K562 (cell line): ENCODE measurements around the gene DCST1. TPM values are rescaled to one million over a fixed set of nuclear protein-coding genes. Genes with fewer than 3 reads are reported as not detected.

Experiments used
- ATAC-seq: fragments of 200-7000 bp; cut with Tn5 transposase; 3 replicates; pipeline ENCODE4 v1.9.1; 2020; ENCODE audit warnings: moderate library complexity
- BruUV-seq: library from RNA; stranded (reverse); fragments of 400-500 nt; replicated peaks from 2 replicates; lab custom pipeline; 2021; lab: Mats Ljungman, UMichigan
- CTCF ChIA-PET: fragments of 300-600 bp; formaldehyde crosslinking; extraction: SDS; loops from one replicate; lab custom pipeline; 2021; ENCODE audit warnings: low intra/inter-chr PET ratio; lab: Yijun Ruan, JAX
- POLR2A ChIA-PET: fragments of 300-600, 350-650 bp; sonication (Branson Sonifier 250); formaldehyde crosslinking; extraction: SDS; loops from one replicate; lab custom pipeline; 2021; ENCODE audit warnings: antibody characterized with exemption, inconsistent platforms; lab: Yijun Ruan, JAX
- DNase-seq, 4 experiments: peaks; one replicate each; pipeline versions ENCODE4 v3.0.0 to v3.0.0-alpha.2; 2011 to 2018; ENCODE audit warnings: low spot score in 3 of 4, mixed read lengths in 3 of 4; ENCODE audit errors: extremely low read depth in 1 of 4
- FAIRE-seq: peaks from 2 replicates; lab custom pipeline; 2011; peaks lifted over from hg19 to GRCh38; lab: Jason Lieb, UNC
- H2AFZ ChIP-seq: 2 replicates; pipeline ENCODE4 v1.6.0; 2011; ENCODE audit warnings: low read depth, low read length, control low read depth, inconsistent platforms
- H3K27ac ChIP-seq: fragments of 200-600 bp; 3 replicates; pipeline ENCODE4 v1.8.0; 2011; ENCODE audit warnings: low read depth, mild to moderate bottlenecking, control low read depth, inconsistent platforms, low read length, moderate library complexity, mixed read lengths; ENCODE audit errors: extremely low read depth
- H3K27me3 ChIP-seq, 2 experiments: fragments of 300-600 bp in 1 of 2; 2 replicates in 1 of 2; 3 replicates in 1 of 2; pipeline versions ENCODE4 v1.6.0 to v1.8.0; 2011; ENCODE audit warnings: inconsistent platforms in 2 of 2, low read length in 2 of 2, mild to moderate bottlenecking in 1 of 2, mixed read lengths in 1 of 2, moderate library complexity in 1 of 2; ENCODE audit not compliant: control insufficient read depth in 2 of 2, insufficient read depth in 2 of 2
- H3K36me3 ChIP-seq: fragments of 300-600 bp; 3 replicates; pipeline ENCODE4 v1.8.0; 2011; ENCODE audit warnings: mild to moderate bottlenecking, low read length, inconsistent platforms; ENCODE audit not compliant: control insufficient read depth, insufficient read depth
- H3K4me1 ChIP-seq, 2 experiments: fragments of 200-600 bp in 1 of 2; replicated peaks in 1 of 2; 2 replicates in 1 of 2; 3 replicates in 1 of 2; pipeline versions ENCODE4 v1.5.1 to v1.8.0; 2011; ENCODE audit warnings: inconsistent platforms in 2 of 2, low read length in 2 of 2, mild to moderate bottlenecking in 1 of 2, mixed read lengths in 1 of 2, moderate library complexity in 1 of 2; ENCODE audit not compliant: control insufficient read depth in 2 of 2, insufficient read depth in 2 of 2
- H3K4me2 ChIP-seq: 2 replicates; pipeline ENCODE4 v1.6.1; 2011; ENCODE audit warnings: low read length, control low read depth, inconsistent platforms, mixed read lengths; ENCODE audit not compliant: insufficient read depth
- H3K4me3 ChIP-seq: fragments of 200-600 bp; sonication (generic), shearing (Covaris generic); 2 replicates; pipeline ENCODE4 v1.5.1; 2016; ENCODE audit warnings: control low read depth, inconsistent platforms
- H3K79me2 ChIP-seq: fragments of 200-600 bp; 3 replicates; pipeline ENCODE4 v1.8.0; 2011; ENCODE audit warnings: low read length, inconsistent platforms; ENCODE audit not compliant: control insufficient read depth, insufficient read depth
- H3K9ac ChIP-seq, 2 experiments: 2 replicates each; pipeline versions ENCODE4 v1.6.0 to v1.6.1; 2011; ENCODE audit warnings: low read depth in 2 of 2, low read length in 2 of 2, control low read depth in 1 of 2, inconsistent platforms in 1 of 2, mild to moderate bottlenecking in 1 of 2, mixed read lengths in 1 of 2; ENCODE audit not compliant: insufficient read depth in 1 of 2
- H3K9me1 ChIP-seq: one replicate; pipeline ENCODE4 v1.6.0; 2011; ENCODE audit warnings: inconsistent platforms, mild to moderate bottlenecking, low read length, moderate library complexity; ENCODE audit not compliant: control insufficient read depth, insufficient read depth
- H3K9me3 ChIP-seq: replicated peaks from 2 replicates; pipeline ENCODE4 v1.5.1; 2011; ENCODE audit warnings: low read depth, low read length, inconsistent platforms; ENCODE audit not compliant: control insufficient read depth, insufficient read depth
- H4K20me1 ChIP-seq: replicated peaks from 2 replicates; pipeline ENCODE4 v1.6.1; 2011; ENCODE audit warnings: low read length, inconsistent platforms, mixed read lengths; ENCODE audit not compliant: control insufficient read depth, insufficient read depth
- DEAF1 ChIP-seq: fragments of 450-650 bp; formaldehyde crosslinking; IDR thresholded peaks from 2 replicates; pipeline ENCODE4 v1.4.0; 2020; ENCODE audit warnings: mild to moderate bottlenecking, moderate library complexity
- DPF2 ChIP-seq: fragments of 450-650 bp; IDR thresholded peaks from 2 replicates; pipeline ENCODE4 v1.6.1; 2016
- HOXB6 ChIP-seq: fragments of 250-450 bp; sonication (Bioruptor Pico); IDR thresholded peaks from 2 replicates; pipeline ENCODE4 v1.5.1; 2022; ENCODE audit warnings: mild to moderate bottlenecking, borderline replicate concordance
- KAT2B ChIP-seq: IDR thresholded peaks from one replicate; pipeline ENCODE4 v1.6.1; 2012; ENCODE audit warnings: low read depth, mild to moderate bottlenecking, control low read depth, inconsistent platforms, low read length, moderate library complexity
- MEF2A ChIP-seq: IDR thresholded peaks from 2 replicates; pipeline ENCODE4 v1.6.1; 2011; ENCODE audit warnings: low read depth, mild to moderate bottlenecking, low read length, moderate library complexity; ENCODE audit not compliant: control insufficient read depth
- MLLT1 ChIP-seq, 2 experiments: fragments of 450-650 bp; IDR thresholded peaks; 2 replicates each; pipeline ENCODE4 v1.6.1; 2016
- NFIC ChIP-seq: fragments of 450-650 bp; IDR thresholded peaks from 2 replicates; pipeline ENCODE4 v1.6.1; 2017; ENCODE audit warnings: mild to moderate bottlenecking, inconsistent platforms
- NFIX ChIP-seq: fragments of 250-450 bp; sonication (Bioruptor Pico); IDR thresholded peaks from 2 replicates; pipeline ENCODE4 v1.4.0; 2020; ENCODE audit warnings: low read depth, mild to moderate bottlenecking, moderate library complexity
- RAD21 ChIP-seq, 2 experiments: fragments of 250-450 bp in 1 of 2; fragments of 450-650 bp in 1 of 2; sonication (Bioruptor Pico) in 1 of 2; formaldehyde crosslinking in 1 of 2; IDR thresholded peaks in 1 of 2; conservative IDR thresholded peaks in 1 of 2; 2 replicates each; pipeline versions ENCODE4 v1.4.0 to v1.8.0; 2020 to 2022; ENCODE audit warnings: mild to moderate bottlenecking in 2 of 2, moderate library complexity in 1 of 2
- RBM17 ChIP-seq: fragments of 200-400 bp; formaldehyde crosslinking; IDR thresholded peaks from 2 replicates; pipeline ENCODE4 v1.6.1; 2017; ENCODE audit warnings: low read depth, mild to moderate bottlenecking, low read length, borderline replicate concordance
- RCOR1 ChIP-seq, 2 experiments: IDR thresholded peaks; 2 replicates each; pipeline ENCODE4 v1.6.1; 2012; ENCODE audit warnings: low read depth in 2 of 2, low read length in 2 of 2, borderline replicate concordance in 1 of 2, improper control_type of control experiment in 1 of 2
- TFAP4 ChIP-seq: sonication (generic); formaldehyde crosslinking; IDR thresholded peaks from 2 replicates; pipeline ENCODE4 v1.8.0; 2022; ENCODE audit warnings: missing genetic modification reagents, mild to moderate bottlenecking, moderate library complexity, borderline replicate concordance
- TFE3 ChIP-seq: fragments of 450-650 bp; formaldehyde crosslinking; IDR thresholded peaks from 2 replicates; pipeline ENCODE4 v1.4.0; 2020; ENCODE audit warnings: mild to moderate bottlenecking, mixed read lengths
- ZZZ3 ChIP-seq: fragments of 450-650 bp; IDR thresholded peaks from 2 replicates; pipeline ENCODE4 v1.6.1; 2016; ENCODE audit warnings: antibody characterized with exemption, mild to moderate bottlenecking, moderate library complexity
- WGBS: fragments of 100-300 bp; shearing (Covaris generic); methylation state at CpG from one replicate; pipeline ENCODE4 v1.1.6; 2016; ENCODE audit warnings: low coverage, mixed read lengths; ENCODE audit not compliant: insufficient coverage; ENCODE audit errors: missing lambda C conversion rate; 5-methylcytosine and 5-hydroxymethylcytosine counted together
- in situ Hi-C: fragments of 300-500 bp; cut with MboI; formaldehyde crosslinking; loops from 4 replicates; pipeline ENCODE4 v1.15.0; 2018; ENCODE audit warnings: inconsistent platforms, mixed read lengths
- intact Hi-C: fragments of 100-400 bp; cut with micrococcal nuclease; formaldehyde crosslinking; loops from 2 replicates; pipeline ENCODE4 v1.14.2; 2022
- polyA plus RNA-seq, 8 experiments: library from polyadenylated mRNA; depleted of rRNA in 4 of 8; stranded (reverse) in 5 of 8; unstranded in 3 of 8; fragments of >200 nt; fragmentation: Nextera tagmentation in 2 of 8; fragmentation: Illumina TruSeq in 1 of 8; extraction: Ambion mirVana in 2 of 8; extraction: Trizol in 1 of 8; gene quantifications; 2 replicates each; pipeline versions ENCODE4 v1.2.1 to v1.2.3, GENCODE V29; 2011 to 2014; ENCODE audit warnings: inconsistent platforms in 1 of 8, missing spikeins in 1 of 8
- total RNA-seq, 7 experiments: library from RNA; depleted of rRNA in 6 of 7; stranded (reverse); fragments of >200 nt in 6 of 7; fragmentation: Illumina TruSeq in 2 of 7; extraction: Trizol in 2 of 7; gene quantifications; 2 replicates each; pipeline versions ENCODE4 v1.2.1 to v1.2.3, GENCODE V29; 2011 to 2021; ENCODE audit warnings: low replicate concordance in 1 of 7

DCST1 gene
- total and polyA plus RNA-seq, 9 of the 15 experiments (the other 6 are each of a cell fraction or from before 2014, with no cell fraction given): not detected

- ATAC-seq: peak; percentile 76
- Histone ChIP-seq H4K20me1 (no peaks in the 10 kb centered on the region), H3K4me3 (no peak overlapping the region), H3K4me1 (peaks cover 12 to 22% of the 10 kb centered on the region in 2 experiments; a peak in 4 of 5 replicates), H2AFZ (peak overlapping the region; percentile 59; the same call in 1 of the 2 replicates), H3K79me2 (no peaks in the 10 kb centered on the region), H3K4me2 (no peak overlapping the region), H3K9me3 (no peaks in the 10 kb centered on the region), H3K9ac (peak overlapping the region in 1 of 2 experiments; percentile 53; a peak in 2 of 4 replicates), H3K36me3 (no peaks in the 10 kb centered on the region), H3K27ac (no peak overlapping the region), H3K9me1 (peaks cover 5% of the 10 kb centered on the region), H3K27me3 (peaks cover 0 to 3% of the 10 kb centered on the region in 2 experiments; a peak in 1 of 5 replicates)
- BruUV-seq: no TSS peak
- in situ Hi-C loops: loop anchor here (5.0 to 10.0 kb wide), 2 partner anchors 73 to 501 kb away; no protein-coding TSS in a partner anchor
- DNase-seq: peak; percentile 60 to 75 (median 68)
- FAIRE-seq: peak; percentile 84
- intact Hi-C loops: loop anchor here (2.0 to 10.0 kb wide), 2 partner anchors 47 to 501 kb away; partner anchors contain the start of gene DPM3
- ChIA-PET CTCF (interaction anchor here (0.8 to 4.1 kb wide), 4 partner anchors 68 to 113 kb away, joined by 3 to 59 read pairs (median 4); partner anchors contain the start of genes THBS3 and TRIM46), POLR2A (interaction anchor here (0.6 to 1.3 kb wide), 2 partner anchors 22 to 36 kb away, joined by 3 to 5 read pairs; no protein-coding TSS in a partner anchor)
- WGBS: 24% methylated on average over 13 of the region's 13 CpGs
- TF ChIP-seq NFIC: peak; percentile 99
- TF ChIP-seq RAD21 (CRISPR knock-in tag; conservative IDR thresholded peaks at IDR 0.05 in 1 of 2, IDR thresholded peaks at IDR 0.05 in 1 of 2): peak; percentile 78 to 80
- TF ChIP-seq ZZZ3: no peak
- TF ChIP-seq DEAF1 (CRISPR knock-in tag): peak; percentile 63
- TF ChIP-seq KAT2B: no peak
- TF ChIP-seq MEF2A: peak; percentile 78
- no peak for TF ChIP-seq DPF2
- TF ChIP-seq TFAP4 (CRISPR knock-in tag): 0 out of 2 replicates have a peak, but pooled peaks have one; percentile 26
- no peak for TF ChIP-seq HOXB6 (CRISPR knock-in tag)
- 0 out of 4 replicates have a peak, but pooled peaks of 1 of the 2 experiments have one; percentile 8 for TF ChIP-seq RCOR1 (IDR thresholded peaks at IDR 0.05; ENCODE audit: borderline replicate concordance in 1 of 2, low read depth in 2 of 2, low read length in 2 of 2)
- TF ChIP-seq RBM17: no peak
- TF ChIP-seq MLLT1 (IDR thresholded peaks at IDR 0.05): no peak
- no peak for TF ChIP-seq TFE3 (CRISPR knock-in tag)
- TF ChIP-seq NFIX (CRISPR knock-in tag): peak; percentile 77
These were observed 60.4 kb downstream of the DCST1 start for GRCh38 chr1:155093911-155094621.
